Skin of body (tissue), 3 donors: ENCODE measurements around the gene CXorf49. TPM values are rescaled to one million over a fixed set of nuclear protein-coding genes. Genes with fewer than 3 reads are reported as not detected.
"Not testable (repeated sequence)": the region's sequence is repeated elsewhere in the genome, so short reads cannot be mapped to it uniquely, and the experiment has no call there.

Experiments used
- DNase-seq: peaks from one replicate; lab custom pipeline; 2025; lab: John Stamatoyannopoulos, UW
- small RNA-seq: library from RNA; depleted of rRNA; stranded (forward); fragments of <200 nt; gene quantifications from one replicate; pipeline ENCODE3, GENCODE V24; 2014; ENCODE audit warnings: low replicate concordance
- total RNA-seq: library from RNA; depleted of rRNA; stranded (reverse); fragments of >200 nt; gene quantifications from one replicate; pipeline ENCODE4 v1.2.3, GENCODE V29; 2014

CXorf49 gene
- total RNA-seq, 1 donor from 2014 or later = not detected

DNA sequence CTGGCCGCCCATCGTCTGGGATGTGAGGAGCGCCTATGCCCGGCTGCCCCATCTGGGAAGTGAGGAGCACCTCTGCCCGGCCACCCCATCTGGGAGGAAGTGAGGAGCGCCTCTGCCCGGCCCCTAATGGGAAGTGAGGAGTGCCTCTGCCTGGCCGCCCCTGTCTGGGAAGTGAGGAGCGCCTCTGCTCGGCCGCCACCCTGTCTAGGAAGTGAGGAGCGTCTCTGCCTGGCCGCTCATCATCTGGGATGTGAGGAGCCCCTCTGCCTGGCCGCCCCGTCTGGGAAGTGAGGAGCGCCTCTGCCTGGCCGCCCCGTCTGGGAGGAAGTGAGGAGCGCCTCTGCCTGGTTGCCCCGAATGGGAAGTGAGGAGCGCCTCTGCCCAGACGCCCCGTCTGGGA is 42.4 kb downstream of the CXorf49 start:
- not testable (repeated sequence) for DNase-seq

DNA sequence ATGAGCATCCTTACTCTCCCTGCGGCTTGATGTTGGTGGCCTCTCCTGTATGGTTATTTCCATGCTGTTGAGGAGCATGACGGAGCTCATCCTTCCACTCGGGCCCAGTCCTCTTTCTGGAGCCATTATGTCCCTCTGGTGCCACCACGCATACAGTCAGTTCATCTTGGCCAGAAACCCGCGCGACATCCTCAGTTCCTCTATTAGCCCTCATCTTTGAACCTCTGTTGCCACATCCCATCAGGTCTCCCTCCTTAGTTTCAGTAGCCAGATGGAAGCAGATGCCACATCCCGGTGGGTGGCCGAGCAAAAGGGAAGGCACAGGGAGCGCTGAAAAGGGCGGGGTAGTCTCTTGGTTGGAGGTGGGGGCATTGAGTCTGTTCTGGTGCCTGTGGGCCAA is 46.1 kb downstream of the CXorf49 start:
- DNase-seq = no peak

DNA sequence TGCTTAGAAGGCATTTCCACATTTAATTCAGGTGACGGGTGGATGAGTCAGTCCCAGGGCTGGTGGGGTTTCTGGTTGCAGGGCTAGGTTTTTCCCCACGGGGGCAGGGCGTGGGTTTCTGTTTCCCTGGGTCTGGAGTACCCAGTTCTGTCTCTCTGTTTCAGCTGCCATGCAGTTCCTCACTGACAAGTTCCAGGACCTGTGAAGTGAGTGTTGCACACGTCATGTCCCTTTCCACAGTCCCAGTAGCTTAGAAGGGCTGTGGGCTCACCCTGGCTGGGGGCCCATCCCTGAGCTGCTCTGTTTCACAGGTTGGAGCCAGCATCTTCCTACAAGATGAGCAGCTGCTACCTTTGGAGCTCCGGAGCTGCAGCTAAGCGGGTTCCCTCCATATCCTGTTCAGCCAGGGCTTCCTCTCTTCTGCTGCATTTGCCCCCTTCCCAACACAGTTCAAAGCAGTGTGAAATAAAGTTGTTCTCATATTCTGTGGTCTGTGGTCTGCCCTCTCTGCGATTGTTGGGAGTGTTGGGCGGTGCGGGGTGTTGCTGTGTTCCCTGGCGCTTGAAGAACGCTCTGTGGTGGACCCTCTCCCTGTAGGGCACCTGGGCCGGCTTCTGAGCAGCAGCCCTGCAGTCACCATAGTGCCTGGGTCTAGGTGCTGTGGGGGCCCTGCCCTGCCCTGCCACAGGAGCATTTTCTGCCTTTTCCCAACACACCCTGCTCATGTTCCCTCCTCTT is 46.9 kb downstream of the CXorf49 start:
- no peak for DNase-seq

- DNase-seq = not testable (repeated sequence)
Observed at GRCh38 chrX:71669947-71670346, 48.1 kb downstream of the CXorf49 start.

DNA sequence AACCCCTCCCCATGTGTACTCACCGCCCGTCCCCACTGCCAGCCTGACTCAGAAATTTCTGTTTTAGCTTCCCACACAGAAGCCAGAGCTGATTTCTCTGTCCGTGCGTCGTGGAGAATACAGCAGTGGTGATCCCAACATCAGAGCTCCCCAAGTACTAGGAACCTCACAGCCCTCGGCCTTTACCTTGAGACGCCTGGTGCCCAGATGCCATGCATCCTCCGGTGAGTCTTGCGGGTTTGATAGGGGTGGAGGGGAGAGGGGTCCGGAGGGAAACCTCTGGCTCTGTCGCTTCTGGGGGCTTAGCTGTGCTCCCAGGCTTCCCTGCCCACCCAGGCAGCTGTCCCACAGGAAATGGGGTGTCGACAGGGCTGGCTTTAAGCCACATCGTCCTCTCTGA is 48.6 kb downstream of the CXorf49 start:
- no peak for DNase-seq

- DNase-seq = no peak
Observed at GRCh38 chrX:71668248-71668595, 49.9 kb downstream of the CXorf49 start.

DNA sequence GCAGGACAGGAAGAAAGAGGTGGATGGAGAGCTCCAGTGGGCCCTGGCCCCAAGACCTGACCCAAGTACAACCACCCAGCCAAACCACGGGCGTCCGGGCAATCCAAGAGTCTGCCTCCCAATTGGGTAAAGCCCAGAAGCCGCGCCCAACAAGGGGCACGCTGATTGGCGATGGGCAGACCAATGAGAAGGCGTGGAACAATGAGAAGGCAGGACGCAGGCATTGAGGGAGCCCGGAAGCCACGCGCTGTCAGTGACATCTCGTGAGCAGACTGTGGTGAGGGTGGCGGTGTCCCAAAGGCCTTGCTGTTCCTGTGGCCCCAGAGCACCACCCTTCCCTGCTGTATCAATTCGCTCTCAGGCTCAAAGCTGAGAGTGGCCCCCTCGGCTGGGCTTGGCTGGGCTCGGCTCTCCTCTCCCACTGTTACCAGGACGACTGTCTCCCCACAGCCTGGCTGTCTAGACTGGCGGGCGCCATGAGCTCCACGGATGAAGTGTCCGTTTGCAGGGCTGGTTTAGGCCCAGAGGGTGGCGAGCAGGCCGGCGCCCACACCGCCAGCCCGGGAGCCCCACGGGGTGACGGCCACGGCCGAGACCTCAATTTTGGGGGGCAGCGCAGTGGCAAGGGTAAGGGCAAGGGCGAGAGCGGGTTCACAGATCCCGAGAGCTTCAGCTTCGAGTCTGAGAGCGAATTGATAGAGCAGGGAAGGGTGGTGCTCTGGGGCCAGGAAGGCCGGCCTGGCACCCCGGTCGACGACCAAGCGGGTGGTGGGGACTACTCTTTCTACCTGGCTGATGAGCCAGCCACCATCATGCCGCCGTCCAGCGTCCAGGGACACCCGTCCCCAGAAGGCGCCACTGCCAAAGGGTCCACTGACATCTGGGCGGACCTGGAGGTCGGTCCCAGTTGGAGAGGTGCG is 50.5 kb downstream of the CXorf49 start, which contains the start of gene LOC101059915:
LOC101059915 (plus strand) TSS at position 219 of the 920 bp plus-strand sequence.
- no peak for DNase-seq

DNA sequence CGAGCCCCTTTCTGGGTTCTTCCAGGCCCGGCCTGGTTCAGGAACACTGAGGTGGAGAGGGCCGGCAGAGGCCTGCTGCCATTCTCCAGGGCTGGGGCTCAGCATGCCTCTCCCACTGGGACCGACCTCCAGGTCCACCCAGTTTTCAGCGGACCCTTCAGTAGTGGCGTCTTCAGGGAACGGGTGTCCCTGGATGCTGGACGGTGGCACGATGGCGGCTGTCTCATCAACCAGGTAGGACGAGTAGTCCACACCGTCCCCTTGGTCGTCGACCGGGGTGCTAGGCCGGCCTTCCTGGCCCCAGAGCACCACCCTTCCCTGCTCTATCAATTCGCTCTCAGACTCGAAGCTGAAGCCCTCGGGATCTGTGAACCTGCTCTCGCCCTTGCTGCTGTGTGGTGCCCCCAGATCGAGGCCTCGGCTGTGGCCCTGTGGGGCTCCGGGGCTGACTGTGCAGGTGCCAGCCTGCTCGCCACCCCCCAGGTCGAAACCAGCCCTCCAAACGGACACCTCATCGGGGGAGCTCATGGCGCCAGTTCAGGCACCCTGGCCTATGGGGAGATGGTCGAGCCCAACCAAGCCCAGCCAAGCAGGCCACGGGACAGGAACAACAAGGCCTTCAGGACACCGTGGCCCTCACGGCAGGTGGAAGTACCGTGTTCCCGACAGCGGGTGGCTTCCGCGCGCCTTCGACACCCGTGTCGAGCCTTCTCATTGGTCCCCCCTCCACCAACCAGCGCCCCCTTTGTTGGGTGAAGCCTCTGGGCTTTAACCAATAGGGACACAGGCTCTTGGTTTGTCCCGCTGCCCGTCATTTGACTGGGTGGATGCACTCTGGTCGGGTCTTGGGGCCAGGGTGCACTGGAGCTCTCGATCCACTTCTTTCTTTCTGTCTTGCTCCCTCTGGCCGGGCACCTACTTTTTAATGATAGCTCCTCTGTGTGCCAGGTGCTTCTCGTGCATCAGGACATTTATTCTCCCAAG is 51.6 kb downstream of the CXorf49 start:
- DNase-seq = no peak

DNA sequence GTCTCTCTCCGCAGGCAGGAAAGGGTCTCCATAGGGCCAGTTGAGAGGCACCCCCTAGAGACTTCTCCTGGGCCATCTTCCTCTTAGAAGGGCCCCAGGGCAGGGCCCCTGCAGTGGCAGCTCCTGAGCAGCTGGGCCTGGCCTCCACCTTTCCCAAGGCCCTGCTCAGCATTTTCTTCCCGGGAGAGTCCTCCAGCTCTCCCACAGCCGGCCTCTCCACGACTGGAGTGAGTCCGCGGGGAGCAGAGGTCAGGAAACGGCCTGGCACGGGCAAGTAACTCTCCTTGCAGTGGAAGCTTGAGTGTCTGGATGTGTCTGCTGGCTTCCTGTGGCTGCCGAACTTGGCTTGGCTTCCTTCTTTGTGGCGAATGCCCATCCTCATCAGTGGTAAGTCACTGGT is 52.3 kb downstream of the CXorf49 start:
- DNase-seq = no peak

DNA sequence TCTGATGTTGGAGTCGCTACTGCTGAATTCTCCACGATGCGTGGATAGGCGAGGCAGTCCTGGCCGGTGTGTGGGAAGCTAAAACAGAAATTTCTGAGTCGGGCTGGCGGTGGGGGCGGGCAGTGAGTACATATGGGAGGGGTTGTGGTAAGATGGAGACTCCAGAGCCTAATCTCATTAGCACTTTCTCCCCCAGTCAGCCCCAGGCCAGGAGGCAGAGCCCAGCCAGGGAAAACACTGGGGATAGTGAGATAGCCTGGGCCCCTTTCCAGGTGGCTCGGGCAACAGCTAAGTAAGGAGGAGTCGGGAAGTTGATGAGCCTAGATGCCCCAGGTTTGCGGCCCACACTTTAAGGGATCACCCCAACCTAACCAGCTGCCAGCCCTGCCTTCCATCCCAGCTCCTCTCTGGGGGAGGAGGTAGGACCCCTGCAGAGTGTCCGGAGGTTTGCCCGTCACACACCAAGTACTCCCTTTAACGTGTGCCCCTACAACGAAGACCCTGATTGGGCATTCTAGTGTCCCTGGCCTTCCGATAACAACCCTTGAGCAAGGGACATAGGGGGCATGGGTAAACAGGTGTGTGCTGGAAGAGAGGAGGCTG is 53.1 kb downstream of the CXorf49 start:
- DNase-seq = no peak

Small RNAs within 50 kb of the gene (small RNA-seq; reads per million reads assigned to genes)
- gene BX276092.4 (not detected), gene BX276092.6 (not detected), gene BX276092.8 (not detected)

Other genes starting within 250 kb of the CXorf49 start
- 173 TPM for gene OGT, start 185.2 kb downstream of the CXorf49 start, total RNA-seq
- gene GCNA, start 139.8 kb downstream of the CXorf49 start, total RNA-seq = 0.99 TPM
- 0.30 TPM for gene CXCR3, start 99.8 kb downstream of the CXorf49 start, total RNA-seq
- not detected for gene CXorf49B, start 45.1 kb upstream of the CXorf49 start, total RNA-seq
- gene NHSL2, start 192.6 kb upstream of the CXorf49 start, total RNA-seq = 6.9 TPM